Testis (tissue), 2 donors: ENCODE results near the gene SRGAP1.

Experiments used
- CTCF ChIP-seq, 3 experiments: fragments of 450-650 bp in 2 of 3; fragments of 200-600 bp in 1 of 3; sonication (generic) in 1 of 3; IDR thresholded peaks; one replicate each; pipeline ENCODE4 v1.5.1; 2016 to 2019; ENCODE audit warnings: antibody characterized with exemption in 3 of 3, mild to moderate bottlenecking in 2 of 3, moderate library complexity in 1 of 3
- POLR2A ChIP-seq: fragments of 450-650 bp; IDR thresholded peaks from one replicate; pipeline ENCODE4 v1.6.1; 2017; ENCODE audit warnings: antibody characterized with exemption, mild to moderate bottlenecking, moderate library complexity

GRCh38 chr12:63841571-63841970 is 2.9 kb upstream of the SRGAP1 start:
- no peak for TF ChIP-seq CTCF (IDR thresholded peaks at IDR 0.05)
- no peak for TF ChIP-seq POLR2A
